HG03442 (cell line): ENCODE data around the gene SFMBT1.

ENCODE experiments used
- ATAC-seq: cut with Tn5 transposase; IDR thresholded peaks from one replicate; pipeline ENCODE4 v1.9.1; 2021; ENCODE audit warnings: mild to moderate bottlenecking, moderate library complexity; ENCODE audit not compliant: unreplicated experiment

The SFMBT1 gene

GRCh38 chr3:52998771-52999513, 46.9 kb downstream of the SFMBT1 start:
- no peak for ATAC-seq

- no peak for ATAC-seq
Measured at GRCh38 chr3:52990637-52991036, 55.2 kb downstream of the SFMBT1 start.

- ATAC-seq: no peak
Measured at GRCh38 chr3:52986938-52987337, 58.9 kb downstream of the SFMBT1 start.

- ATAC-seq: no peak
Measured at GRCh38 chr3:52986049-52986448, 59.8 kb downstream of the SFMBT1 start.

GRCh38 chr3:52983828-52984227, 62.0 kb downstream of the SFMBT1 start:
- peak; percentile 16 for ATAC-seq

GRCh38 chr3:52983336-52983807, 62.5 kb downstream of the SFMBT1 start:
- ATAC-seq: peak; percentile 91

GRCh38 chr3:52982839-52983238, 63.0 kb downstream of the SFMBT1 start:
- ATAC-seq: peak; percentile 21

- ATAC-seq: no peak
Measured at GRCh38 chr3:52979190-52979983, 66.5 kb downstream of the SFMBT1 start.

GRCh38 chr3:52978109-52978754, 67.6 kb downstream of the SFMBT1 start:
- no peak for ATAC-seq

GRCh38 chr3:52973806-52974205, 72.1 kb downstream of the SFMBT1 start:
- no peak for ATAC-seq

- no peak for ATAC-seq
Measured at GRCh38 chr3:52971895-52972294, 74.0 kb downstream of the SFMBT1 start.

GRCh38 chr3:52967398-52967797, 78.5 kb downstream of the SFMBT1 start:
- ATAC-seq: no peak

GRCh38 chr3:52962160-52962559, 83.7 kb downstream of the SFMBT1 start:
- ATAC-seq: no peak

- ATAC-seq: no peak
Measured at GRCh38 chr3:52959773-52960172, 86.1 kb downstream of the SFMBT1 start.

GRCh38 chr3:52939600-52939999, 106.3 kb downstream of the SFMBT1 start:
- no peak for ATAC-seq

GRCh38 chr3:52934630-52935530, 111.0 kb downstream of the SFMBT1 start:
- ATAC-seq: no peak

- no peak for ATAC-seq
Measured at GRCh38 chr3:52931889-52932288, 114.0 kb downstream of the SFMBT1 start.

GRCh38 chr3:52931328-52931727, 114.5 kb downstream of the SFMBT1 start:
- no peak for ATAC-seq

- ATAC-seq: no peak
Measured at GRCh38 chr3:52930748-52931147, 115.1 kb downstream of the SFMBT1 start.

- ATAC-seq: no peak
Measured at GRCh38 chr3:52926554-52926953, 119.3 kb downstream of the SFMBT1 start.
